Heart right ventricle (tissue), 16 donors: ENCODE measurements around the gene KCTD4. TPM values are rescaled to one million over a fixed set of nuclear protein-coding genes. Genes with fewer than 3 reads are reported as not detected.
A peak's percentile ranks its signal among the peaks of the same experiment; 100 is the strongest.

Experiments
- ATAC-seq, 8 donors: fragments of 200-7000 bp; cut with Tn5 transposase; one replicate each; pipeline ENCODE4 v1.9.1; 2020; ENCODE audit warnings: mild to moderate bottlenecking in 8 of 8, moderate library complexity in 8 of 8, moderate number of reproducible peaks in 1 of 8
- DNase-seq, 2 donors: peaks; one replicate each; pipeline ENCODE4 v3.0.0-alpha.2; 2020
- H3K27ac ChIP-seq, 10 donors: fragments of 200-600 bp; sonication (generic) in 2 of 10; one replicate each; pipeline versions ENCODE4 v1.5.0 to v1.8.0; 2020 to 2022; ENCODE audit warnings: mild to moderate bottlenecking in 3 of 10
- H3K27me3 ChIP-seq, 7 donors: fragments of 200-600 bp; one replicate each; pipeline ENCODE4 v1.8.0; 2021 to 2022; ENCODE audit warnings: mild to moderate bottlenecking in 2 of 7
- H3K36me3 ChIP-seq, 9 donors: fragments of 200-600 bp; sonication (generic) in 1 of 9; one replicate each; pipeline versions ENCODE4 v1.5.0 to v1.8.0; 2020 to 2022; ENCODE audit warnings: mild to moderate bottlenecking in 2 of 9
- H3K4me1 ChIP-seq, 9 donors: fragments of 200-600 bp; sonication (generic) in 1 of 9; one replicate each; pipeline versions ENCODE4 v1.5.0 to v1.8.0; 2020 to 2022; ENCODE audit warnings: mild to moderate bottlenecking in 4 of 9
- H3K4me3 ChIP-seq, 10 donors: fragments of 200-600 bp; sonication (generic) in 2 of 10; one replicate each; pipeline versions ENCODE4 v1.5.0 to v1.8.0; 2020 to 2022; ENCODE audit warnings: mild to moderate bottlenecking in 7 of 10, moderate library complexity in 2 of 10
- H3K9me3 ChIP-seq, 11 donors: fragments of 200-600 bp in 10 of 11; sonication (generic) in 2 of 11; one replicate each; pipeline versions ENCODE4 v1.5.0 to v1.8.0; 2013 to 2022; ENCODE audit warnings: mild to moderate bottlenecking in 2 of 11, control low read depth in 1 of 11, moderate library complexity in 1 of 11
- WGBS, 2 donors: extraction: QIAGEN DNeasy Blood & Tissue Kit; methylation state at CpG; one replicate each; pipeline ENCODE4 v1.1.7; 2013; ENCODE audit warnings: inconsistent platforms in 1 of 2; 5-methylcytosine and 5-hydroxymethylcytosine counted together
- intact Hi-C, 10 donors: fragments of 100-400 bp; cut with DNase I; formaldehyde crosslinking; loops; one replicate each; pipeline versions ENCODE4 v1.11.1 to v1.14.2; 2022
- polyA plus RNA-seq, 2 donors: library from polyadenylated mRNA; stranded (reverse); fragments of 200-250 nt; gene quantifications; one replicate each; pipeline ENCODE4 v1.2.3, GENCODE V29; 2013
- total RNA-seq, 10 donors: library from RNA; stranded (reverse); fragmentation: NEBNext Ultra II Directional in 3 of 10; extraction: Animal tissue kit (Norgen Biotek cat#: 25700) in 3 of 10; gene quantifications; one replicate each; pipeline versions ENCODE4 v1.2.1 to v1.2.4, GENCODE V29; 2021 to 2023
- TF ChIP-seq, protein P1 (sequence below), 9 donors: fragments of 200-600 bp; sonication (generic) in 2 of 9; IDR thresholded peaks; one replicate each; pipeline versions ENCODE4 v1.5.0 to v1.8.0; 2021 to 2022; ENCODE audit warnings: antibody characterized with exemption in 9 of 9, mild to moderate bottlenecking in 5 of 9, moderate library complexity in 1 of 9
- donor health status: Arrhythmogenic right ventricular cardiomyopathy.
- donor health status: ischemic (EF 13 %, LVEDD 7.1; RV severe dilation, severe dysfunction).
- donor health status: healthy with polysubstance abuse.
- donor health status: DM: no; HTN: yes; CAD: no.
- donor health status: DM: no; HTN: no; CAD: no.
- donor health status: ischemic (EF 25% LVEDD 6.9; RV normal size, moderate dysfunction).
- donor health status: ischemic (EF 25% LVEDD 5.7; RV mildly dilated, moderate dysfunction).
- donor health status: healthy.
- donor health status: DM: yes; HTN: yes; CAD: no.
- donor health status: Ischemic cardiomyopathy.
- donor health status: ischemic (EF 35%, LVEDD 5.7; RV mildly dilated, moderate dysfunction).
- donor health status: nonischemic (EF 11% LVEDD 7.7; RV severe dilation, severe dysfunction).
- donor health status: DM: yes; HTN: yes; CAD: no.
- donor health status: PGD.
- donor health status: ischemic (EF 29% LVEDD 5.4; RV normal size, mild dysfunction).
- donor health status: nonischemic (EF 23%, LVEDD 6.1; RV moderate dilation, normal function).

The KCTD4 gene
- total and polyA plus RNA-seq, 12 donors: 0.01 to 0.16 (median 0.15) TPM; not detected in 9

DNA sequence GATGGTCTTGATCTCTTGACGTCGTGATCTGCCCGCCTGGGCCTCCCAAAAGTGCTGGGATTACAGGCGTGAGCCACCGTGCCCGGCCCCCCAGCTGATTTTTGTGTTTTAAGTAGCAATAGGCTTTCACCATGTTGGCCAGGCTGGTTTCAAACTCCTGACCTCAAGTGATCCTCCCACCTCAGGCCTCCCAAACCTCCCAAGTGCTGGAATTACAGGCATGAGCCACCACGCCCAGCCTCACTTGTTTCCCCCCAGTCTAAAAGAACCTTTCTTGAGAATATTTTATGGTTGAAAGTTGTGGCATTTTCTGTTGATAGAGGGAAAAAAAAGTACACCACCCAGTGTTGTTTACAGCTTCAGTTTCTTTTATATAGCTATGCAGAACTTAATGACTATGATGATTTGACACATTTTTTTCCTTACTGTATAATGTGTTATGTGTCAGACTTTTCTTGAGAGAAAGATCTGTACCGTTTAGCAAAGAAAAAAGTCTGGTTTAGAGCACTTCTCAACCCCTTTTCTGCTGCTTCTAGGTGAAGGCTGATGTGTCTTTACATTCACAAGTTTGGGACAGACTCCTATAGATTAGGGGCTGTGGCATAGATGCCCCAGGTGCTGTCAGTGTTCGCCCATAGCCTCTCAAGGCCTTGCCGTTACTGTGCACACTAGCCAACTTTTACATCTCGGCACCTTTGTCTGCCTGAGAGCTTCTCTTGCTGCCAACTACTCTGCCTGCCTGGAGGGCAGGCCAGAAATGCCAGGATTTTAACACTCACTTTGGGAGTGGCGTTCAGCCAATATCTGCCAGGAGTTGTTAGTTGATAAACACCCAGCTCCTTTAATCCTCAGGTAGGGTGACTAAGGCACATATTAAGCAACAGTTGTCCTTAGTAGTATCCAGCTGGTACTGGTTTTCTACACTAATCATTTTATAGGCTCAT is 33.0 kb downstream of the KCTD4 start:
- H3K36me3 ChIP-seq: peaks cover 0 to 16% (median 0%) of the 10 kb centered on the region in 9 donors
- intact Hi-C loops: no loop called here
- peak; percentile 29 to 87 (median 76) for ATAC-seq
- H3K27ac ChIP-seq: no peak overlapping the region
- no peak overlapping the region for H3K4me3 ChIP-seq
- no peaks in the 10 kb centered on the region for H3K27me3 ChIP-seq
- DNase-seq: peak in 1 of 2 donors; percentile 22
- TF ChIP-seq, protein P1, sequence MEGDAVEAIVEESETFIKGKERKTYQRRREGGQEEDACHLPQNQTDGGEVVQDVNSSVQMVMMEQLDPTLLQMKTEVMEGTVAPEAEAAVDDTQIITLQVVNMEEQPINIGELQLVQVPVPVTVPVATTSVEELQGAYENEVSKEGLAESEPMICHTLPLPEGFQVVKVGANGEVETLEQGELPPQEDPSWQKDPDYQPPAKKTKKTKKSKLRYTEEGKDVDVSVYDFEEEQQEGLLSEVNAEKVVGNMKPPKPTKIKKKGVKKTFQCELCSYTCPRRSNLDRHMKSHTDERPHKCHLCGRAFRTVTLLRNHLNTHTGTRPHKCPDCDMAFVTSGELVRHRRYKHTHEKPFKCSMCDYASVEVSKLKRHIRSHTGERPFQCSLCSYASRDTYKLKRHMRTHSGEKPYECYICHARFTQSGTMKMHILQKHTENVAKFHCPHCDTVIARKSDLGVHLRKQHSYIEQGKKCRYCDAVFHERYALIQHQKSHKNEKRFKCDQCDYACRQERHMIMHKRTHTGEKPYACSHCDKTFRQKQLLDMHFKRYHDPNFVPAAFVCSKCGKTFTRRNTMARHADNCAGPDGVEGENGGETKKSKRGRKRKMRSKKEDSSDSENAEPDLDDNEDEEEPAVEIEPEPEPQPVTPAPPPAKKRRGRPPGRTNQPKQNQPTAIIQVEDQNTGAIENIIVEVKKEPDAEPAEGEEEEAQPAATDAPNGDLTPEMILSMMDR (IDR thresholded peaks at IDR 0.05): no peak
- 76 to 78% methylated on average over 12 of the region's 12 CpGs for WGBS, 2 donors
- H3K9me3 ChIP-seq: no peaks in the 10 kb centered on the region
- H3K4me1 ChIP-seq: peaks cover 0 to 7% (median 0%) of the 10 kb centered on the region in 9 donors

DNA sequence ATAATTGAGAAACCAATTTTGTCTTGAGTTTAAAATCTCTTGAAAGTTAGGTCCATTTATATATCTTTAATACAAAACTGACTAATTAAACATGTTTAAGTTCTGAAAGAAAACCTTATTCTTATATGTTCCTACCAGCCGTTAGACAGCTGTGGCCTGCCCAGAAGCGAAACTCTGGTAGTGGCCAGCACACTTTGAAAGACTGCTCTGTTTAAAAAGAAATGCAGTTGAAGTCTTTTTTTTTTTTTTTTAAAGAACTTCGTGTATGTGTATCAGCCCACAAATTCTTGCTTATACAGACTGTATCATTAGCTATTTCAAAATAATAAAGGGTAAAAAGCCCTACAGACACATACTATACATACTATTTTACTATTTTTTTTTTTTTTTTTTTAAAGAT is 34.0 kb downstream of the KCTD4 start:
- intact Hi-C loops: no loop called here
- ATAC-seq (no peak), DNase-seq (no peak)
- TF ChIP-seq, protein P1 (IDR thresholded peaks at IDR 0.05): no peak
- Histone ChIP-seq H3K4me3 (no peak overlapping the region), H3K36me3 (peaks cover 0 to 14% (median 0%) of the 10 kb centered on the region in 9 donors), H3K4me1 (peaks cover 0 to 7% (median 0%) of the 10 kb centered on the region in 9 donors), H3K27me3 (no peaks in the 10 kb centered on the region), H3K9me3 (no peaks in the 10 kb centered on the region), H3K27ac (no peak overlapping the region)
- WGBS, 2 donors: 83 to 85% methylated on average over 3 of the region's 3 CpGs

DNA sequence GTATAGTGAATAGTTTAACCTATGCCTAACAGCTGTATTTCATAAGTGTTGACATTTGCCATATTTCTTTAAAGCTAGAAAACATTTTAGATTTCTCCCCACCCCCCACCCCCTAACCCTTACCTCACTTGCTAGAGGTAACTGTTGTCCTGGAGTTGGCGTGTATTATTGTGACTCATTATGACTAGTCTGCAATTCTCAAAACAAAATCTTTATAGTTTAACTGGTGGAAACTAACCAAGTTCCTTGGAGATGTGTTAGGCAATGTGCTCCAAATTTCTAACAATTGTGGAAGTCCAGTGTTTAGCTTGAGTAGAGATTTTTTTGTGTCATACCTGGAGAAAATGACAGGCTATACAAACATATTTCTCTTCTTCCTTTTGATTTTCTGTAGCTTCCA is 38.0 kb downstream of the KCTD4 start:
- H3K27me3 ChIP-seq: no peaks in the 10 kb centered on the region
- H3K36me3 ChIP-seq: peaks cover 0 to 32% (median 0%) of the 10 kb centered on the region in 9 donors
- 91% methylated on average over 1 of the region's 1 CpG for WGBS, 2 donors
- intact Hi-C loops: no loop called here
- ATAC-seq: no peak
- no peaks in the 10 kb centered on the region for H3K9me3 ChIP-seq
- DNase-seq: no peak
- peaks cover 0 to 4% (median 0%) of the 10 kb centered on the region in 9 donors for H3K4me1 ChIP-seq
- TF ChIP-seq, protein P1 (IDR thresholded peaks at IDR 0.05): no peak
- H3K27ac ChIP-seq: no peak overlapping the region
- no peak overlapping the region for H3K4me3 ChIP-seq

DNA sequence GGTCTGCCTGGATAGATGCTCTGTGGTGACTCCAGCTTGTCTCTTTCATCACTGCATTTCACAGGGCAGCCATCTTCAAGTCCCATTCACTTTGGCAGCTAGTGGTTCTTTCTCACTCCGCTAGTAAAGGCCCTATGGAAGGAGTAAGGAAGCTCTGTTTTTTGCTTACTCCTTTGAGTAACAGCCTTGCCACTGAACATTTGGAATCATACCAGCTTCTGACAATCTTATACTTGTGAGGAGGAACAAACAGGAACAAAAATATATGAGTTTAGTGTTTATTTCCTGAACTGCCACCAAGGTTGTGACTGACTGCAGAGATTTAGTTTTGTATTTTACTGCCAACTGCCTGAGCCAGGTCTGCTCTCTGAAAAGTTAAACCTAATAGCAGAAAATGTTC is 38.7 kb downstream of the KCTD4 start:
- TF ChIP-seq, protein P1 (IDR thresholded peaks at IDR 0.05): no peak
- WGBS, 2 donors: 83 to 88% methylated on average over 1 of the region's 1 CpG
- H3K9me3 ChIP-seq: no peaks in the 10 kb centered on the region
- no peak overlapping the region for H3K4me3 ChIP-seq
- H3K27ac ChIP-seq: no peak overlapping the region
- H3K4me1 ChIP-seq: no peaks in the 10 kb centered on the region
- peaks cover 0 to 36% (median 0%) of the 10 kb centered on the region in 9 donors for H3K36me3 ChIP-seq
- ATAC-seq: no peak
- intact Hi-C loops: no loop called here
- H3K27me3 ChIP-seq: no peaks in the 10 kb centered on the region
- no peak for DNase-seq
